B cell (primary cell): ENCODE measurements around the gene CFAP74. TPM values are rescaled to one million over a fixed set of nuclear protein-coding genes. Genes with fewer than 3 reads are reported as not detected.
A peak's percentile ranks its signal among the peaks of the same experiment; 100 is the strongest.

Source experiments
- ATAC-seq: fragments of 200-7000 bp; cut with Tn5 transposase; one replicate; pipeline ENCODE4 v1.10.0; 2021; ENCODE audit warnings: low read depth, mild to moderate bottlenecking, moderate number of reproducible peaks, moderate library complexity
- CTCF ChIA-PET: fragments of 350-600 bp; sonication (Branson Sonifier 250); formaldehyde crosslinking; loops from one replicate; lab custom pipeline; 2021; ENCODE audit warnings: antibody characterized with exemption, inconsistent platforms; lab: Charles Lee
- POLR2A ChIA-PET: fragments of 350-600 bp; sonication (Branson Sonifier 250); formaldehyde crosslinking; loops from one replicate; lab custom pipeline; 2021; ENCODE audit warnings: antibody characterized with exemption; lab: Charles Lee
- DNase-seq: peaks from one replicate; pipeline ENCODE4 v3.0.0; 2013
- H2AFZ ChIP-seq: 2 replicates; pipeline ENCODE4 v1.6.1; 2012; ENCODE audit warnings: mild to moderate bottlenecking, low read depth, low read length; ENCODE audit not compliant: insufficient read depth, poor library complexity, severe bottlenecking
- H3K27ac ChIP-seq, 2 donors: 1 replicate in 1 of 2; 2 replicates in 1 of 2; pipeline ENCODE4 v1.5.1; 2012 to 2013; ENCODE audit warnings: low read length in 2 of 2, mild to moderate bottlenecking in 2 of 2, moderate library complexity in 1 of 2
- H3K27me3 ChIP-seq, 4 experiments: fragments of 200-600 bp in 1 of 4; sonication (generic) in 1 of 4; replicated peaks in 1 of 4; 1 replicate in 2 of 4; 2 replicates in 2 of 4; pipeline versions ENCODE4 v1.6.1 to v1.7.0; 2013 to 2016; ENCODE audit warnings: low read length in 3 of 4, mild to moderate bottlenecking in 2 of 4, mixed read lengths in 1 of 4, moderate library complexity in 1 of 4; ENCODE audit not compliant: insufficient read depth in 4 of 4, control insufficient read depth in 3 of 4; ENCODE audit errors: control extremely low read depth in 1 of 4
- H3K36me3 ChIP-seq, 2 experiments: replicated peaks in 1 of 2; 1 replicate in 1 of 2; 2 replicates in 1 of 2; pipeline versions ENCODE4 v1.6.1 to v1.7.1; 2013; ENCODE audit warnings: low read length in 1 of 2; ENCODE audit not compliant: insufficient read depth in 2 of 2, control insufficient read depth in 1 of 2; ENCODE audit errors: control extremely low read depth in 1 of 2, extremely low read depth in 1 of 2
- H3K4me1 ChIP-seq, 2 donors: fragments of 200-600 bp in 1 of 2; sonication (generic) in 1 of 2; 1 replicate in 1 of 2; 2 replicates in 1 of 2; pipeline versions ENCODE4 v1.5.1 to v1.6.1; 2013 to 2017; ENCODE audit warnings: low read length in 2 of 2; ENCODE audit not compliant: control insufficient read depth in 2 of 2, insufficient read depth in 2 of 2
- H3K4me2 ChIP-seq: replicated peaks from 2 replicates; pipeline ENCODE3; 2012; ENCODE audit warnings: mild to moderate bottlenecking, low read depth, low read length; ENCODE audit not compliant: poor library complexity, severe bottlenecking
- H3K4me3 ChIP-seq, 5 experiments: fragments of 200-600 bp in 1 of 5; sonication (generic) in 1 of 5; 1 replicate in 3 of 5; 2 replicates in 2 of 5; pipeline versions ENCODE4 v1.5.1 to v1.7.0; 2011 to 2016; ENCODE audit warnings: low read length in 4 of 5, mild to moderate bottlenecking in 4 of 5, low read depth in 2 of 5, control low read depth in 1 of 5, moderate library complexity in 1 of 5; ENCODE audit not compliant: insufficient read depth in 1 of 5; ENCODE audit errors: control extremely low read depth in 1 of 5, extremely low read depth in 1 of 5
- H3K79me2 ChIP-seq: fragments of 200-600 bp; sonication (generic); one replicate; pipeline ENCODE4 v1.6.0; 2016; ENCODE audit warnings: low read length; ENCODE audit not compliant: control insufficient read depth, insufficient read depth
- H3K9ac ChIP-seq: fragments of 200-600 bp; sonication (generic); 2 replicates; pipeline ENCODE4 v1.6.1; 2017; ENCODE audit warnings: mild to moderate bottlenecking, low read length, moderate library complexity
- H3K9me3 ChIP-seq, 3 donors: one replicate each; pipeline versions ENCODE4 v1.6.1 to v1.7.1; 2013; ENCODE audit warnings: low read length in 2 of 3; ENCODE audit not compliant: control insufficient read depth in 2 of 3, insufficient read depth in 1 of 3; ENCODE audit errors: control extremely low read depth in 1 of 3
- H4K20me1 ChIP-seq: 2 replicates; pipeline ENCODE4 v1.6.0; 2012; ENCODE audit warnings: mild to moderate bottlenecking, low read length; ENCODE audit not compliant: insufficient read depth, control insufficient read depth, poor library complexity, severe bottlenecking
- H3K27ac Mint-ChIP-seq: one replicate; pipeline ENCODE4 v1.8.0; 2021; ENCODE audit warnings: mixed read lengths
- H3K27me3 Mint-ChIP-seq: one replicate; pipeline ENCODE4 v1.8.0; 2021; ENCODE audit warnings: mixed read lengths
- H3K4me1 Mint-ChIP-seq: one replicate; pipeline ENCODE4 v1.8.0; 2021; ENCODE audit warnings: mixed read lengths
- H3K4me3 Mint-ChIP-seq: one replicate; pipeline ENCODE4 v1.8.0; 2021; ENCODE audit warnings: mixed read lengths
- H3K9me3 Mint-ChIP-seq: one replicate; pipeline ENCODE4 v1.8.0; 2022; ENCODE audit warnings: mixed read lengths; ENCODE audit not compliant: insufficient read depth
- CTCF ChIP-seq: fragments of 200-600 bp; IDR thresholded peaks from one replicate; pipeline ENCODE4 v1.8.0; 2022; ENCODE audit warnings: antibody characterized with exemption, mild to moderate bottlenecking
- EZH2 ChIP-seq: IDR thresholded peaks from 2 replicates; pipeline ENCODE4 v1.6.1; 2012; ENCODE audit warnings: borderline replicate concordance, low read depth, mild to moderate bottlenecking, moderate library complexity, low read length; ENCODE audit not compliant: insufficient read depth, poor library complexity, severe bottlenecking
- WGBS: methylation state at CpG from one replicate; pipeline ENCODE4 v1.1.5; 2013; ENCODE audit warnings: missing lambda C conversion rate; ENCODE audit not compliant: insufficient coverage; 5-methylcytosine and 5-hydroxymethylcytosine counted together
- intact Hi-C: fragments of 100-400 bp; cut with micrococcal nuclease; formaldehyde crosslinking; loops from one replicate; pipeline ENCODE4 v1.10.0; 2022
- polyA plus RNA-seq: library from polyadenylated mRNA; depleted of rRNA; stranded (reverse); fragments of >200 nt; gene quantifications from 2 replicates; pipeline ENCODE4 v1.2.3, GENCODE V29; 2012
- total RNA-seq, 2 donors: library from RNA; stranded (reverse); fragments of 120-200 nt in 1 of 2; gene quantifications; 1 replicate in 1 of 2; 2 replicates in 1 of 2; pipeline versions ENCODE4 v1.2.3 to v1.2.4, GENCODE V29; 2013 to 2022

Gene CFAP74
- total and polyA plus RNA-seq, 2 donors (not counting 1 experiment from before 2014, with no cell fraction given) = not detected

- Histone ChIP-seq H3K4me1 (no peaks in the 10 kb centered on the region), H3K4me2 (no peak overlapping the region), H3K79me2 (no peaks in the 10 kb centered on the region), H3K9me3 (no peaks in the 10 kb centered on the region), H4K20me1 (no peaks in the 10 kb centered on the region), H3K27me3 (peaks cover 0 to 33% (median 1%) of the 10 kb centered on the region in 4 experiments), H3K9ac (no peak overlapping the region), H2AFZ (no peak overlapping the region), H3K27ac (no peak overlapping the region), H3K4me3 (no peak overlapping the region), H3K36me3 (no peaks in the 10 kb centered on the region)
- ChIA-PET CTCF (interaction anchor here (0.9 to 1.4 kb wide), 2 partner anchors 29 to 84 kb away, joined by 3 to 10 read pairs; no protein-coding TSS in a partner anchor), POLR2A (no interaction called here)
- DNase-seq (no peak), ATAC-seq (no peak)
- Mint-ChIP-seq H3K27me3 (peaks cover 32% of the 10 kb centered on the region), H3K9me3 (no peaks in the 10 kb centered on the region), H3K4me3 (no peak overlapping the region), H3K4me1 (no peaks in the 10 kb centered on the region), H3K27ac (no peak overlapping the region)
- 65% methylated on average over 17 of the region's 17 CpGs for WGBS
- intact Hi-C loops = no loop called here
- TF ChIP-seq EZH2 (no peak), CTCF (no peak)
Observed at GRCh38 chr1:1960480-1961196, 42.9 kb downstream of the CFAP74 start.

DNA sequence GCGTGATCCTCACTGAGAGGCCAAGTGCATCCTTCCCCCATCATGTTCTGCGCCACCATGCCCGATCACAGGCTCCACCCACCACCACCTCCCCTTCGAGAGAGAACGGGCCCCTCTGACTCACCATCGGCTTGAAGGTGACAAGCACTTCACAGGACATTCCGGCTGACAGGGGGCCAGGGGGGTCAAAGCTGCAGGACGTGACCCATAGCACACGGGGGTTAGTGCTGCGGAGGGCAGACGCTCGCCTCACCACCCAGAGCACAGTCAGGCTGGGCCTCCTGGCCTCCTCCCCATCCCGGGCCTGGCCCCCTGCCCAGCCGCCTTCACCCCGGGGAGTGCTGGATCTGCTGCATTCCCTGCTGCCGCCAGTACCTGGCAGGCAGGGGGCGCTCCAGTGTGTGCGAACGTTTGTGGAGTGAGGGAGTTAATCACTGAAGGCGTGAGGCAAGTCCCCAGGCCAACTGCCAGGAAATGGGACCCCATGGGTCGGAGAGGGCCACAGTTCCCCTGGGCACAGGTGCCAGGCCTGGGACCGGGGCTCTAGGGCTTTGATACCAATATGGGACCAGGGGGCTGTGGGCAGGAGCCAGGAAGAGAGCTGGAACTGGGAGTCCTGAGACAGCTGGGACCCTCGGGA is 43.6 kb downstream of the CFAP74 start:
- peaks cover 32% of the 10 kb centered on the region for H3K27me3 Mint-ChIP-seq
- no peaks in the 10 kb centered on the region for H3K9me3 Mint-ChIP-seq
- H3K79me2 ChIP-seq = no peaks in the 10 kb centered on the region
- POLR2A ChIA-PET = no interaction called here
- H3K4me3 Mint-ChIP-seq = no peak overlapping the region
- no peak overlapping the region for H2AFZ ChIP-seq
- TF ChIP-seq EZH2 (no peak), CTCF (peak; percentile 47)
- no peak overlapping the region for H3K4me3 ChIP-seq
- H3K36me3 ChIP-seq = no peaks in the 10 kb centered on the region
- H3K4me1 ChIP-seq = no peaks in the 10 kb centered on the region
- H3K27ac ChIP-seq = no peak overlapping the region
- H3K9ac ChIP-seq = no peak overlapping the region
- peak; percentile 24 for ATAC-seq
- CTCF ChIA-PET = interaction anchor here (0.9 to 1.4 kb wide), 2 partner anchors 29 to 85 kb away, joined by 3 to 10 read pairs; no protein-coding TSS in a partner anchor
- peak; percentile 47 for DNase-seq
- intact Hi-C loops = no loop called here
- WGBS = 5% methylated on average over 21 of the region's 23 CpGs
- H3K9me3 ChIP-seq = peaks cover 0 to 4% (median 0%) of the 10 kb centered on the region in 3 donors
- H3K4me2 ChIP-seq = no peak overlapping the region
- H3K4me1 Mint-ChIP-seq = no peaks in the 10 kb centered on the region
- H4K20me1 ChIP-seq = no peaks in the 10 kb centered on the region
- H3K27me3 ChIP-seq = peaks cover 0 to 33% (median 1%) of the 10 kb centered on the region in 4 experiments
- no peak overlapping the region for H3K27ac Mint-ChIP-seq
